Mononuclear cell (primary cell): ENCODE measurements around the gene RAB40C. TPM values are rescaled to one million over a fixed set of nuclear protein-coding genes. Genes with fewer than 3 reads are reported as not detected.

Experiments used
- H3K27me3 ChIP-seq: 2 replicates; pipeline ENCODE4 v1.6.0; 2011; ENCODE audit warnings: low read length, control low read depth; ENCODE audit not compliant: insufficient read depth
- H3K4me1 ChIP-seq: 2 replicates; pipeline ENCODE4 v1.5.1; 2011; ENCODE audit warnings: mild to moderate bottlenecking, low read length, control low read depth; ENCODE audit not compliant: insufficient read depth
- H3K4me3 ChIP-seq: 2 replicates; pipeline ENCODE4 v1.5.1; 2011; ENCODE audit warnings: mild to moderate bottlenecking, low read length, moderate library complexity
- H3K9me3 ChIP-seq: 2 replicates; pipeline ENCODE4 v1.5.1; 2011; ENCODE audit warnings: low read depth, mild to moderate bottlenecking, control low read depth, low read length
- total RNA-seq: library from RNA; depleted of rRNA; stranded (reverse); fragments of >200 nt; gene quantifications from one replicate; pipeline ENCODE4 v1.2.3, GENCODE V29; 2012

Gene RAB40C
- total RNA-seq, 1 donor = 6.6 TPM

DNA sequence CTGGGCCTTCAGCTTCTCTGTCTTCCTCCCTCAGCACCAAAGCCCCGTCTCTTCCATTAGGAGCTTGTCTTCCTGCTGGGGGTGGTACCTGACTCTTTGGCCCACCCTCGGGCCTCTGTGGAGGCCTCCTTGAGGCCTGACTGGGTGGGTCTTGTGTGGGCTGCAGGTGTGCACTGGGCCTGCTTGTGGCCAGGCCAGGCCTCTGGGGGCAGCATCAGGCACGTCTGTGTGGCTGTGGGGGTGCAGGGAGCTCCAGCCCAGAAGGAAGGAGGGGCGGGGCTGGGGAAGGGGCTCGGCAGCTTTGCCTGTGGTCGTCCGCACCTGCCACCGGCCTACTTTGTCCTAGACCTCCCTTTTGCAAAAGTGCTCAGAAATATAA, 13.1 kb upstream of the RAB40C start:
- H3K4me3 ChIP-seq = no peak overlapping the region
- H3K9me3 ChIP-seq = no peaks in the 10 kb centered on the region
- no peaks in the 10 kb centered on the region for H3K27me3 ChIP-seq
- no peaks in the 10 kb centered on the region for H3K4me1 ChIP-seq

DNA sequence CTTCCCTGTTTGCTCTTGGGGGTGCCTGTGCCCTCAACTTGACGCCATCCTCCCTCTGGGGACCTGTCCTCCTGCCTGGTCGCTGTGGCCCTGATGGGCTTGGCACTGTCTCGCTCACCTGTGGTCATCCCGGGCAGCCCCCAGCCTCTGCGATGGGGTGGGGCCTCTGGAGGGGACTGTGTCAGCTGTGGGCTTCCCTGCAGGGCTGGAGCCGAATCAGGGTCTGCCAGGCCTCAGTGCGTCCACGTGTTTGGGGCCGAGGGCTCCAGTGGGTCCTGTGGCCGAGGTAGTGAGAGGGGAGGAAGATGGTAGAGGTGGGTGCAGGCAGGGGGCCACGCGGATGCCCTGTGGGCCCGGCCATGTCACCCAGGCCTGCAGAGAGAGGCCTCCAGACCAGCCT, 12.1 kb upstream of the RAB40C start:
- no peaks in the 10 kb centered on the region for H3K4me1 ChIP-seq
- no peak overlapping the region for H3K4me3 ChIP-seq
- no peaks in the 10 kb centered on the region for H3K27me3 ChIP-seq
- H3K9me3 ChIP-seq = no peaks in the 10 kb centered on the region

DNA sequence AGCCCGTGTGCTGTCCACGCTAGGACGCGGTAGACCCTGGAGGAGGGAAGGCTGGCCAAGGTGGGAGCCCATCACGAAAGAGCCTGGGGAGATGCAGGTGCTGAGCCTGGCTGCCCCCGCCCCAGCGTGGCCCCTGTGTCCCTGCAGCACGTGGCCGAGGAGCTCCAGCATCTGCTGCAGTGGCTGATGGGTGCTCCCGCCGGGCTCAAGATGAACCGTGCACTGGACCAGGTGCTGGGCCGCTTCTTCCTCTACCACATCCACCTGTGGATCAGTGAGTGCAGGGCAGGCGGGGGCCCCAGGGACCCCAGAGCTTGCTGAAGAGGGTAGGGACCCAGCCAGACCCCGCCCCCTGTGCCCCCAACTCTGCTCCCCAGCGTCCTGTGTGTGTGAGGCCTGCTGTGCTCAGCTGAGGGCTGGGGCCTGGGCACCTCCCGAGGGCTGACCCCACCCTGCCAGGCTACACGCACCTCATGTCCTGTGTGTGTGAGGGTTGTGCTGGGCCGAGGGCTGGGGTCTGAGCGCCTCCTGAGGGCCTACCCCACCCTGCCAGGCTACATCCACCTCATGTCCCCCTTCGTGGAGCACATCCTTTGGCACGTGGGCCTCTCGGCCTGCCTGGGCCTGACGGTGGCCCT, 11.5 kb upstream of the RAB40C start:
- no peaks in the 10 kb centered on the region for H3K27me3 ChIP-seq
- no peaks in the 10 kb centered on the region for H3K4me1 ChIP-seq
- no peak overlapping the region for H3K4me3 ChIP-seq
- no peaks in the 10 kb centered on the region for H3K9me3 ChIP-seq

DNA sequence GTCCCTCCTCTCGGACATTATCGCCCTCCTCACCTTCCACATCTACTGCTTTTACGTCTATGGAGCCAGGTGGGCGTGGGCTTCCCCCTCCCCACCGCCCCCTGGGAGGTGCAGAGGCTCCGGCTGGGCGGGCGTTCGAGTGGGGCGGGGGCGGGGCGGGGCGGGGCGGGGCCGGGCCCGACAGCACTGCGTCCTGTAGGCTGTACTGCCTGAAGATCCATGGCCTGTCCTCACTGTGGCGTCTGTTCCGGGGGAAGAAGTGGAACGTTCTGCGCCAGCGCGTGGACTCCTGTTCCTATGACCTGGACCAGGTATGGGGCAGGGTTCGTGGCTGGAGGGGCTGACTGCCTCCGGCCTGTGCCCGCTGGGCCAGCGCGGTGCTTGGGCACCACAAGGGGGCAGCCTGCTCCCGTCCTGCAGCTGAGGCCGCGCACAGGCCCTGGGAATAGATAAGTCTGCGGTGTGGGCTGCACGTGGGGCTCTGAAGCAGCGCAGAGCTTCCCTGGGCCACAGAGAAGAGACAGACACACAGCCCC, 10.9 kb upstream of the RAB40C start:
- H3K4me3 ChIP-seq = no peak overlapping the region
- no peaks in the 10 kb centered on the region for H3K27me3 ChIP-seq
- H3K9me3 ChIP-seq = no peaks in the 10 kb centered on the region
- H3K4me1 ChIP-seq = no peaks in the 10 kb centered on the region

DNA sequence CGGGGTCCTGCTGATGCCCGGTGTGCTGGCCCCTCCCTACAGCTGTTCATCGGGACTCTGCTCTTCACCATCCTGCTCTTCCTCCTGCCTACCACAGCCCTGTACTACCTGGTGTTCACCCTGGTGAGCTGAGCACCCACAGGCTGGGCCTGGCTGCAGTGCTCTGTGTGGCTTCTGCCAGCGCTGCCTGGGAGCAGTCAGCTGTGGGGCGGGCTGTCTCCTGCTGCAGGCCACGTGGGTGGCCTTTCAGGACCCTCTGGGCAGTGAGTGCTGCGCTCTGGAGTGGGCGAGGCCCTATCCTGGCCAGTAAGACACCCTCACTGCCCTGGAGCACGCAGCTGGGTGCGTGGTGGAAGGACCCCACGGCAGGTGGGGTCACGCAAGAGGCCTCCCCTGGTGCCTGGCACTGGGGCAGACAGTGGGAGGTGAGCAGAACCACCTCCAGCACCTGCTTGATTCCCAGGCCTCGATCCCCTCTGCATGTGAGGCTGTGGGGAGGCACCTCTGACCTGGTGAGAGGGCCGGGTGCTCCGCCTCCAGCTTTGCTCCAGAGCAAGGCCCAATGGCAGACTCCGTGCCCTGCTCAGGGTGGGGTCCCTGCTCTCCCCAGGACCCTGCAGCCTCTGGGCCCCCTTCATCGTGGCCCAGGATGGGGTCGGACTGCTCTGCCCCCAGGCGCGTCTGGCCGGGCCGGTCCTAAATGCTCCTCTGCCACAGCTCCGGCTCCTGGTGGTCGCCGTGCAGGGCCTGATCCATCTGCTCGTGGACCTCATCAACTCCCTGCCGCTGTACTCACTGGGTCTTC, 9.5 kb upstream of the RAB40C start:
- Histone ChIP-seq H3K4me1 (no peaks in the 10 kb centered on the region), H3K27me3 (no peaks in the 10 kb centered on the region), H3K4me3 (no peak overlapping the region), H3K9me3 (no peaks in the 10 kb centered on the region)

DNA sequence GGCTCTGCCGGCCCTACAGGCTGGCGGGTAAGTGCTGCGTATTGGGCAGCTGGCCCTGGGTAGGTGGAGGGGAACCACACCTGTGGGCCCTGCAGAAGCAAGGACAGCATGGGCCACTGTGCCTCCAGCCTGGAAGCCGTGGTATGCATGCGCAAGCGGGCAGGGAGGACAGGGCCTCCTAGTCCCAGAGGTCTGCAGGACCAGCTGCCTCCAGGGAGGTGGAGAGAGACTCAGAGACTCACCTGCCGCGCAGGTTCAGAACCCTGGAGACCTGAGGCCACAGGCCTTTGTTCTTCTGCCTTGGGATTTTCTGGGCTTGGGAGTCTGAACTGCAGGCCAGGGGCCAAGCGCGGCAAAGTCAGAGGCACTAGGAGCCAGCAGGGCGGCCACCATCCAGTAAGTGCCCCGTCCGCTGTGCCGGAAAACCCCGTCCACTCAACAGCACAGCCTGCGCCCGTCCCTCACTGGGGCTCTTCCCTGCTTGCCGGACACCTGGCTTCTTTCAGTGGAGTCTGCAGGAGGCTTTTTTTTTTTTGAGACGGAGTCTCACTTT, 8.8 kb upstream of the RAB40C start:
- H3K27me3 ChIP-seq = no peaks in the 10 kb centered on the region
- no peaks in the 10 kb centered on the region for H3K9me3 ChIP-seq
- no peak overlapping the region for H3K4me3 ChIP-seq
- no peaks in the 10 kb centered on the region for H3K4me1 ChIP-seq

DNA sequence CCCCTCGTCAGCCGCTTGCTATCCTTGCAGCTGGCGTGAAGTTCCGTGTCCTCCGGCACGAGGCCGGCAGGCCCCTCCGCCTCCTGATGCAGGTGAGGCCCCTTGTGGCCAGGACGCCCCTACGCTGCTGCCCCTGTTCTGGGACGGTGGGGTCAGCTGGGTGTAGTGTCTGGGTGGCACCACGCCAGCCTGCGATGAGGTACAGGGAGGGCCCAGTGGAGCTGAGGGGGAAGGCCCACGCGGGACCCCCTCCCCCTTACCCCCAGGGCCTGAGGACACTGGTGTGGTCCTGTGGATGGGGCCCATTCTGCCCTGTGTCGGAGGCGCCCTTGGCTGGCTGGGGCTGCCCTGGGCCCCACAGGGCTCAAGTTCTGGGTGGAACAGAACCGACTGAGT, 7.7 kb upstream of the RAB40C start:
- Histone ChIP-seq H3K27me3 (no peaks in the 10 kb centered on the region), H3K4me3 (no peak overlapping the region), H3K9me3 (no peaks in the 10 kb centered on the region), H3K4me1 (peaks cover 1% of the 10 kb centered on the region)

DNA sequence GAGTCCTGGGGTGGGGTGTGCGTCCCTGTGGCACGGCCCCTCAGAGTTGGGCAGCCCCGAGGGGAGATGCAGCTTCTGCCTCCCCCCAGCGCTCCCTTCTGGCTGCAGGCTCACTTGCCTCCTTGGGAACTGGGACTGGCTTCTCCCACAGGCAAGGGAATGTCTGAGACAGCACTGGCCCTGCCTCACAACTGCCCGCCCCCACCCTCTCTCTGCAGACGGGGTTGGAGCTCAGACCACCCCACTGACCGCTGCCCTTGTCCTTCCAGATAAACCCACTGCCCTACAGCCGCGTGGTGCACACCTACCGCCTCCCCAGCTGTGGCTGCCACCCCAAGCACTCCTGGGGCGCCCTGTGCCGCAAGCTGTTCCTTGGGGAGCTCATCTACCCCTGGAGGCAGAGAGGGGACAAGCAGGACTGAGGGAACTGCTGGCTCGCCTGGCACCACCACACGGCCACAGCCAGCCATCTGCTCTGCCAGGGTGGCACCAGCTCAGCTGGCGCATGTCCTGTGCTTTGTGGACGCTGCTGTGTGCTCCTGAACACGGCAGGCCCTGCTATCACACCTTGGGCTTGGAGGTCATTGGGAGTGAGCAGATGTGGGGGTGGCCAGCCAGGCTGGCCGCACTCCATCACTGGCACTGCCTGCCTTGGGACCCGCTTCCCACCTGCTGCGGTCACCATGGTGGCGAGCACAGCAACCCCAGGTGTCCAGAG, 7.1 kb upstream of the RAB40C start:
- H3K27me3 ChIP-seq = no peaks in the 10 kb centered on the region
- no peaks in the 10 kb centered on the region for H3K9me3 ChIP-seq
- no peak overlapping the region for H3K4me3 ChIP-seq
- H3K4me1 ChIP-seq = peaks cover 7% of the 10 kb centered on the region

DNA sequence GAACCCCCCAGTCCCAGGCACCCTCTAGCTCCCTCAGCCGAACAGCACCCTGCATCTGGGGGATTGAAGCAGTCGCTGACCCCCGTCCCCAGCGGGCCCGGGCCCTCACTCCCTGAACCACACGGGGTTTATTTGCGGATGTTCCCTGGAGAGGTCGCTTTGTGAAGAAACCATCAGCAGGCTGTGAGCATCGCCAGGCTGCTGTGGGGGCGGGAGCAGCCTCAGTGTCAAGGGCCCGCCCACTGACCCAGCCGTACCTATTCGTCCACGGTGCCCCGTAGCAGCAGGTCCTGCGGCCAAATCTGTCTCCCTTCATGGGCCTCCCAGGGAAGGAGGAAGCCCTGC, 6.4 kb upstream of the RAB40C start:
- H3K4me1 ChIP-seq = peaks cover 13% of the 10 kb centered on the region
- no peaks in the 10 kb centered on the region for H3K9me3 ChIP-seq
- H3K4me3 ChIP-seq = no peak overlapping the region
- H3K27me3 ChIP-seq = no peaks in the 10 kb centered on the region

DNA sequence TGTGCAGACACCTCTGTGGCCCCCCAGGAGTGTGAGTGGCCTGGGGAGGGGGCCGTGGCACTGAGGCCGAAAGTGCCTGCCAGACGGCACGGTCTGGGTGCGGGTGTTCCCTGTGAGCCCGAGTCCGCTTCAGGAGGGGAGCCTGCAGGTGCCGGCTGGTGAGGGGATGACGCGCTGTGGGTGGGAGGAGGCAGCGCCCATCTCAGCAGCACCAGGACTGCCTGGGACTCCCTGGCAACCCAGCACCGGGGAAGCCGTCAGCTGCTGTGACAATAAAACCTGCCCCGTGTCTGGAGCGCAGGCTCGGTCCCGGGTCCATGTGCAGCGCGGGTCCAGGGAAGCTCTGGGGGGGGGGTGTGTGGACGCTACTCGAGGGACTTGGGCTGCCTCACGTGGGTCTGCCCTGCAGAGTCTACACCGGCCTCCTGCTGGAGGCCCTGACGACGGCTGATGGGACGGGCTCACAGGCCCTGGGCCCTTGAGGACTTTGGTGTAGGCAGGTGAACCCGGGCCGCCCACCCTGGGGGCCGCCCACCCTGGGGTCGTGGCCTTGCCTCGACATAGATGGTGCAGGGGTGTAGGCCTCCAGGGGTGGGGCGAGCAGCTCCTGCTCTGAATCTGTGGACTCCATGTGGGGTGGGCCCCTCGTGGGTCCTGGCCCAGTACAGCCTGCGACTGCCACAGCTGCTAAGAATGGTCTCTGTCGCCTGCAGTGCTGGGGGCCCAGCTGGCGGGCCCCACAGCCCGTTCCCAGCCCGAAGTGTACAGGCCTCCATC, 5.9 kb upstream of the RAB40C start:
- no peaks in the 10 kb centered on the region for H3K27me3 ChIP-seq
- no peaks in the 10 kb centered on the region for H3K9me3 ChIP-seq
- no peak overlapping the region for H3K4me3 ChIP-seq
- H3K4me1 ChIP-seq = peaks cover 17% of the 10 kb centered on the region

DNA sequence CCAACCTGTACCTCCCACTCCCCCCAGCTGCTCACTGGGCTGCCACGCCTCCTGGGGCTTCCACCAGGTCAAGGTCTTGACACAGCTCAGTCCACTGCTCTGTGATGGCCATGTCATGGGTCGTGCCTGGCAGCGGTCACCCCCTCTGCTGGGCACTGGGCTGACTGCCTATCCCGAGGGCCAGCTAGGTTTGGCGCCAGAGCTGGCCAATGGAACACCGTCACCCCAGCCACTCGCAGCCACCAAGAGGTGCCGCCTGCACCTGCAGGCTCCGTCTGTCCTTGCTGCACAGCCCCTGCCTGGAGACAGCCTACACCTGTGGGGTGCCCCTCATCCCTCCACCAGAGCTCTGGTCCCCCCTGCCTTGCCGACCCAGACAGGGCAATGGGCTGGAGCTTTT, 4.5 kb upstream of the RAB40C start:
- no peaks in the 10 kb centered on the region for H3K9me3 ChIP-seq
- H3K4me3 ChIP-seq = no peak overlapping the region
- H3K4me1 ChIP-seq = peaks cover 18% of the 10 kb centered on the region
- no peaks in the 10 kb centered on the region for H3K27me3 ChIP-seq

DNA sequence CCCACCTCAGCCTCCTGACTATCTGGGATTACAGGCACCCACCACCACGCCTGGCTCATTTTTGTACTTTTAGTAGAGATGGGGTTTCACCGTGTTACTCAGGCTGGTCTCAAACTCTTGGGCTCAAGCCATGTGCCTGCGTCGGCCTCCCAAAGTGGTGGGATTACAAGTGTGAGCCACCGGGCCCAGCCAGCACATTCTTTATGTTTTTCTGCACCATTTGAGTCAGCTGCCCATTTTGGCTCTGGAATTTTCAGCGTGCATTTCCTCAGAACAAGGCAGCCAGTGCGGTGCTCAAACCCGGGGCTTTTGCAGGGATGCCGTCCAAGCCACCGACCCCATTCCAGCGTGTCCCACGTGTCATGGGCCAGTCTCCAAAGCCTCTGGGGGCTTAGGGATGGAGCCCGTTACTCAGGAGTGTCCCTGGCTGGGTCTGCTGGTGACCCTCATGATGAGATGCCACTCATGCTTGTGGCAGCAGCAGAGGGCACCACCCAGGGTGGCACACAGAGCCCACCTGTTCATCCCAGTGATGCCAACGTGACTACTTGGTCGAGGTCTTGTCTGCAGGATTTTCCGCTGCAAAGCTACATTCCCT, 3.7 kb upstream of the RAB40C start:
- H3K9me3 ChIP-seq = no peaks in the 10 kb centered on the region
- H3K4me1 ChIP-seq = peaks cover 26% of the 10 kb centered on the region
- no peak overlapping the region for H3K4me3 ChIP-seq
- no peaks in the 10 kb centered on the region for H3K27me3 ChIP-seq

DNA sequence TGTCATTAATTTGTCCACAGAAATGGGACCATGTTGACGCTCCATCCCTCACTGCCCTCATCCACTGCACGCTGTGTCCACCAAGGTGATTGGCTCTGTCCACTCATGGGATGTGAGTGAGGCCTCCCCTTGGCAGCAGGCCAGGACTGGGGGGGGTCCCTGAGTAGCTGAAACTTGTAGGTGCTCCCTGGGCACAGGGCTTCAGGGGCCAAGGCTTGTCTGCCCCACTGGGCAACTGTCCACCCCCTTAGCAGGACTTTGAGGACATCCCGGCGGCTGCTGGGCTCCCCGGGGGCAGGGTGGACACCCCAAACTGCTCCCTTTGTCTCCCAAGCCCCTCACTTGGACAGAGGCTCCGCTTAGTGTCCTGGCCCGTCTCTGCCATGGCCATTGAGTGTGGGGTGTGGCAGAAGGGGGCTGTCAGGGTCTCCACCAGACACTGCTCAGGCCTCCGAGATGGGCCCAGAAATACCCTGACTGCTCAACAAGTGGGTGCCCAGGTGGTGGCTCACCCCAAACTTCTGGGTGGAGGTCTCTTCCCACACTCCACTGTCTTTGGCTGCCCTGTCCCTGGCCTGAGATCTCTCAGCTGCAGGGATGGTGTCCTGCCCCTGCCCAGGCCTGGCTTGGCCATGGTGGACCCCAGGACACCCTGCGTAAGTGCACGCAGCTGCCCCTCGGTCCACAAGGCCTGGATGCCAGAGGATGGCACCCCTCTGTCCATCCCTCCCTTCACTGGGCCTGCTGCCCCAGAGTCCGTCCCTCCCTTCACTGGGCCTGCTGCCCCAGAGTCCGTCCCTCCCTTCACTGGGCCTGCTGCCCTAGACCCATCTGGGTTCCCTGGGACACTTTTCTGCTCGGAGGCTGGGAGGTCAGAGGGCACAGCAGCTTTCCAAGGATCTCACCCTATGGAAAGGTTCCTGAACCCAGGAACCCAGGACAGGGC, 2.9 kb upstream of the RAB40C start:
- Histone ChIP-seq H3K4me1 (peaks cover 34% of the 10 kb centered on the region), H3K4me3 (no peak overlapping the region), H3K9me3 (no peaks in the 10 kb centered on the region), H3K27me3 (no peaks in the 10 kb centered on the region)

DNA sequence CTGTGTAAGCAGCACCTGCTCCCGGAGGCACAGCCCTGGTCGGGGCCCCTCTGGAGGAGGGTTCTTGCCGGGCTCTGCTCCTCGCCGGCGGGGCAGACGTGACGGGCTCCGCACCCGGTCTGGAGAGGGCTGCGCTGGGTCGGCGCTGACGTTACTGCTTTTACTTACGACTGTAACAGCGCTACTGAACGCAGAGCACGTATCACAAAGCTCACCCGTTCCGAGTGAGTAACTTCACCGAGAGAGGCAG, 1.3 kb upstream of the RAB40C start:
- peak overlapping the region; percentile 81 for H3K4me3 ChIP-seq
- peaks cover 50% of the 10 kb centered on the region for H3K4me1 ChIP-seq
- H3K9me3 ChIP-seq = no peaks in the 10 kb centered on the region
- H3K27me3 ChIP-seq = no peaks in the 10 kb centered on the region
